ENCODE data around the gene TFDP2. TPM values are rescaled to one million over a fixed set of nuclear protein-coding genes. Genes with fewer than 3 reads are reported as not detected.
A peak's percentile ranks its signal among the peaks of the same experiment; 100 is the strongest.

Gene TFDP2
- total and polyA plus RNA-seq, 9 of the 15 experiments (the other 6 are each of a cell fraction or from before 2014, with no cell fraction given), result 95.6 to 179 (median 126) TPM

- no peak for ATAC-seq
- in situ Hi-C loops (cut with MboI) (no loop called here), intact Hi-C loops (cut with micrococcal nuclease) (no loop called here)
- DNase-seq (ENCODE audit: extremely low read depth in 1 of 4, low spot score in 3 of 4), result no peak
- Histone ChIP-seq H3K9me1 (ENCODE audit: control insufficient read depth, insufficient read depth, low read length) (no peaks in the 10 kb centered on the region), H3K27me3 (ENCODE audit: control insufficient read depth in 2 of 2, insufficient read depth in 2 of 2, low read length in 2 of 2) (no peaks in the 10 kb centered on the region), H3K79me2 (ENCODE audit: control insufficient read depth, insufficient read depth, low read length) (no peaks in the 10 kb centered on the region), H3K4me1 (replicated peaks in 1 of 2; ENCODE audit: control insufficient read depth in 2 of 2, insufficient read depth in 2 of 2, low read length in 2 of 2) (no peaks in the 10 kb centered on the region), H4K20me1 (replicated peaks; ENCODE audit: control insufficient read depth, insufficient read depth, low read length) (no peaks in the 10 kb centered on the region), H3K9ac (ENCODE audit: insufficient read depth in 1 of 2, low read depth in 2 of 2, low read length in 2 of 2) (no peak overlapping the region), H3K4me2 (ENCODE audit: insufficient read depth, low read length) (no peak overlapping the region), H3K36me3 (ENCODE audit: control insufficient read depth, insufficient read depth, low read length) (no peaks in the 10 kb centered on the region), H2AFZ (ENCODE audit: low read depth, low read length) (peak overlapping the region; percentile 19; the same call in 1 of the 2 replicates), H3K9me3 (replicated peaks; ENCODE audit: control insufficient read depth, insufficient read depth, low read depth, low read length) (no peaks in the 10 kb centered on the region), H3K27ac (ENCODE audit: extremely low read depth, low read depth, low read length) (no peak overlapping the region), H3K4me3 (no peak overlapping the region)
- BruUV-seq (replicated peaks), result no TSS peak
- ChIA-PET CTCF (ENCODE audit: low intra/inter-chr PET ratio) (no interaction called here), POLR2A (no interaction called here)
- TF ChIP-seq BRCA1 (IDR thresholded peaks at IDR 0.05) (no peak), BRCA1 (CRISPR knock-in tag; IDR thresholded peaks at IDR 0.05) (no peak), ZNF766 (CRISPR knock-in tag; conservative IDR thresholded peaks at IDR 0.05) (no peak)
- FAIRE-seq, result no peak
- 66% methylated on average over 8 of the region's 8 CpGs for WGBS (ENCODE audit: insufficient coverage, low coverage, missing lambda C conversion rate)
Observed at GRCh38 chr3:142117056-142117851, 32.1 kb downstream of the TFDP2 start.

DNA sequence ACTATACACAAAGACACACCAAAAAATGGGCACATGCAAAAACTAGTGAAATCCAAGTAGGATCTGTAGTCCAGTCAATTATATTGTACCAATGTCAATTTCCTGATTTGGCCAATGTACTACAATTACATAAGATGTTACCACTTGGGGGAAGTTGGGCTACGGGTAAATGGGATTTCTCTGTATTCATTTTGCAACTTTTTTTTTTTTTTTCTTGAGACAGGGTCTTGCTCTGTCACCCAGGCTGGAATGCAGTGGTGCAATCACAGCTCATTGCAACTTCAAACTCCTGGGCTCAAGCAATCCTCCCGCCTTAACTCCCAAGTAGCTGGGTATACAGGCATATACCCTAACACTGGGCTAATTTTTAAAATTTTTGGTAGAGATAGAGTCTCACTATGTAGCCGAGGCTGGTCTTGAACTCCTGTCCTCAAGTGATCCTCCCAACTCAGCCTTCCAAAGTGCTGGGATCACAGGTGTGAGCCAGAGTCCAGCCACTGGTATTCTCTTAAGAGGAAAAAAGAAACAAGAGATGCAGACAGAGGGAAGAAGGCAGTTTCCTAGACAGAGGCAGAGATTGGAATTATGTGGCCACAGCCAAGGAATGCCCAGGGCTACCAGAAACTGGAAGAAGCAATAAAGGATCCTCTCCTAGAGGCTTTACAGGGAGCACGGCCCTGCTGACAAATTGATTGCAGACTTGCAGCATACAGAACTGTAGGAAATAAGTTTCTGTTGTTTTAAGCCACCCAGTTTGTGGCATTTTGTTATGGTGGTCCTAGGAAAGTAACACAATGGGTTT is 33.3 kb downstream of the TFDP2 start:
- DNase-seq (ENCODE audit: extremely low read depth in 1 of 4, low spot score in 3 of 4), result no peak
- ATAC-seq, result no peak
- Histone ChIP-seq H3K4me1 (replicated peaks in 1 of 2; ENCODE audit: control insufficient read depth in 2 of 2, insufficient read depth in 2 of 2, low read length in 2 of 2) (no peaks in the 10 kb centered on the region), H4K20me1 (replicated peaks; ENCODE audit: control insufficient read depth, insufficient read depth, low read length) (no peaks in the 10 kb centered on the region), H3K36me3 (ENCODE audit: control insufficient read depth, insufficient read depth, low read length) (no peaks in the 10 kb centered on the region), H3K79me2 (ENCODE audit: control insufficient read depth, insufficient read depth, low read length) (no peaks in the 10 kb centered on the region), H3K9me1 (ENCODE audit: control insufficient read depth, insufficient read depth, low read length) (no peaks in the 10 kb centered on the region), H2AFZ (ENCODE audit: low read depth, low read length) (no peak overlapping the region), H3K4me3 (no peak overlapping the region), H3K27me3 (ENCODE audit: control insufficient read depth in 2 of 2, insufficient read depth in 2 of 2, low read length in 2 of 2) (no peaks in the 10 kb centered on the region), H3K9ac (ENCODE audit: insufficient read depth in 1 of 2, low read depth in 2 of 2, low read length in 2 of 2) (no peak overlapping the region), H3K27ac (ENCODE audit: extremely low read depth, low read depth, low read length) (no peak overlapping the region; the same call in 2 of the 3 replicates), H3K4me2 (ENCODE audit: insufficient read depth, low read length) (no peak overlapping the region), H3K9me3 (replicated peaks; ENCODE audit: control insufficient read depth, insufficient read depth, low read depth, low read length) (no peaks in the 10 kb centered on the region)
- 78% methylated on average over 4 of the region's 4 CpGs for WGBS (ENCODE audit: insufficient coverage, low coverage, missing lambda C conversion rate)
- no TSS peak for BruUV-seq (replicated peaks)
- intact Hi-C loops (cut with micrococcal nuclease) (no loop called here), in situ Hi-C loops (cut with MboI) (no loop called here)
- ChIA-PET POLR2A (no interaction called here), CTCF (ENCODE audit: low intra/inter-chr PET ratio) (no interaction called here)
- no peak for FAIRE-seq
- TF ChIP-seq, protein P1, sequence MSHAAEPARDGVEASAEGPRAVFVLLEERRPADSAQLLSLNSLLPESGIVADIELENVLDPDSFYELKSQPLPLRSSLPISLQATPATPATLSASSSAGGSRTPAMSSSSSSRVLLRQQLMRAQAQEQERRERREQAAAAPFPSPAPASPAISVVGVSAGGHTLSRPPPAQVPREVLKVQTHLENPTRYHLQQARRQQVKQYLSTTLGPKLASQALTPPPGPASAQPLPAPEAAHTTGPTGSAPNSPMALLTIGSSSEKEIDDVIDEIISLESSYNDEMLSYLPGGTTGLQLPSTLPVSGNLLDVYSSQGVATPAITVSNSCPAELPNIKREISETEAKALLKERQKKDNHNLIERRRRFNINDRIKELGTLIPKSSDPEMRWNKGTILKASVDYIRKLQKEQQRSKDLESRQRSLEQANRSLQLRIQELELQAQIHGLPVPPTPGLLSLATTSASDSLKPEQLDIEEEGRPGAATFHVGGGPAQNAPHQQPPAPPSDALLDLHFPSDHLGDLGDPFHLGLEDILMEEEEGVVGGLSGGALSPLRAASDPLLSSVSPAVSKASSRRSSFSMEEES (CRISPR knock-in tag; IDR thresholded peaks at IDR 0.05), result no peak
- TF ChIP-seq POLR2G (IDR thresholded peaks at IDR 0.05; ENCODE audit: low read depth, low read length) (no peak), UBTF (IDR thresholded peaks at IDR 0.05; ENCODE audit: borderline replicate concordance in 1 of 2, low read depth in 2 of 2, low read length in 2 of 2) (no peak), TEAD4 (IDR thresholded peaks at IDR 0.05; ENCODE audit: low read length) (no peak), TEAD4 (CRISPR knock-in tag; IDR thresholded peaks at IDR 0.05; ENCODE audit: borderline replicate concordance) (no peak)

Measured in K562 (cell line).